WTC11 (cell line): ENCODE measurements around the gene C6orf136. TPM values are rescaled to one million over a fixed set of nuclear protein-coding genes. Genes with fewer than 3 reads are reported as not detected.

Source experiments
- ATF6 ChIP-seq: sonication (generic); formaldehyde crosslinking; IDR thresholded peaks from 2 replicates; pipeline ENCODE4 v1.8.1; 2023; ENCODE audit warnings: mild to moderate bottlenecking, missing genetic modification reagents
- ERG ChIP-seq: fragments of 250-450 bp; sonication (Bioruptor Pico); IDR thresholded peaks from 2 replicates; pipeline ENCODE4 v1.8.0; 2021; ENCODE audit warnings: mild to moderate bottlenecking
- JUN ChIP-seq: sonication (generic); formaldehyde crosslinking; IDR thresholded peaks from 2 replicates; pipeline ENCODE4 v1.8.0; 2023; ENCODE audit warnings: mild to moderate bottlenecking, missing genetic modification reagents
- MAX ChIP-seq: sonication (generic); formaldehyde crosslinking; IDR thresholded peaks from 2 replicates; pipeline ENCODE4 v1.8.0; 2022; ENCODE audit warnings: mild to moderate bottlenecking, missing genetic modification reagents
- MLX ChIP-seq: sonication (generic); formaldehyde crosslinking; IDR thresholded peaks from 2 replicates; pipeline ENCODE4 v1.8.1; 2023; ENCODE audit warnings: mild to moderate bottlenecking, missing genetic modification reagents, moderate library complexity
- MYBL2 ChIP-seq: sonication (generic); formaldehyde crosslinking; IDR thresholded peaks from 2 replicates; pipeline ENCODE4 v1.8.1; 2023; ENCODE audit warnings: mild to moderate bottlenecking, moderate library complexity, missing genetic modification reagents
- NR1H2 ChIP-seq: sonication (generic); formaldehyde crosslinking; IDR thresholded peaks from 2 replicates; pipeline ENCODE4 v1.9.0; 2021; ENCODE audit warnings: mild to moderate bottlenecking, moderate library complexity, missing genetic modification reagents
- PREB ChIP-seq: sonication (generic); formaldehyde crosslinking; IDR thresholded peaks from 2 replicates; pipeline ENCODE4 v1.8.1; 2022; ENCODE audit warnings: mild to moderate bottlenecking, missing genetic modification reagents, moderate library complexity, borderline replicate concordance
- RELA ChIP-seq: sonication (generic); formaldehyde crosslinking; IDR thresholded peaks from 2 replicates; pipeline ENCODE4 v1.8.1; 2022; ENCODE audit warnings: missing genetic modification reagents, mild to moderate bottlenecking, borderline replicate concordance
- RORB ChIP-seq: fragments of 250-450 bp; sonication (Bioruptor Pico); IDR thresholded peaks from 2 replicates; pipeline ENCODE4 v1.9.0; 2021; ENCODE audit warnings: mild to moderate bottlenecking
- SOX15 ChIP-seq: fragments of 250-450 bp; sonication (Bioruptor Pico); IDR thresholded peaks from 2 replicates; pipeline ENCODE4 v1.9.0; 2021; ENCODE audit warnings: mild to moderate bottlenecking
- SP1 ChIP-seq: sonication (generic); formaldehyde crosslinking; conservative IDR thresholded peaks from 2 replicates; pipeline ENCODE4 v1.8.1; 2022; ENCODE audit warnings: missing genetic modification reagents
- TP53 ChIP-seq: sonication (generic); formaldehyde crosslinking; IDR thresholded peaks from 2 replicates; pipeline ENCODE4 v1.8.1; 2023; ENCODE audit warnings: mild to moderate bottlenecking, missing genetic modification reagents
- USF1 ChIP-seq: sonication (generic); formaldehyde crosslinking; IDR thresholded peaks from 2 replicates; pipeline ENCODE4 v1.8.0; 2022; ENCODE audit warnings: mild to moderate bottlenecking, missing genetic modification reagents
- USF2 ChIP-seq: sonication (generic); formaldehyde crosslinking; IDR thresholded peaks from 2 replicates; pipeline ENCODE4 v1.8.1; 2023; ENCODE audit warnings: mild to moderate bottlenecking, missing genetic modification reagents, moderate library complexity
- ZBTB21 ChIP-seq: sonication (generic); formaldehyde crosslinking; IDR thresholded peaks from 2 replicates; pipeline ENCODE4 v1.8.1; 2023; ENCODE audit warnings: mild to moderate bottlenecking, missing genetic modification reagents, borderline replicate concordance
- ZBTB43 ChIP-seq: sonication (generic); formaldehyde crosslinking; IDR thresholded peaks from 2 replicates; pipeline ENCODE4 v1.8.1; 2023; ENCODE audit warnings: mild to moderate bottlenecking, missing genetic modification reagents
- ZMAT4 ChIP-seq: fragments of 250-450 bp; sonication (Bioruptor Pico); IDR thresholded peaks from 2 replicates; pipeline ENCODE4 v1.9.0; 2021; ENCODE audit warnings: mild to moderate bottlenecking
- ZNF121 ChIP-seq: sonication (generic); formaldehyde crosslinking; IDR thresholded peaks from 2 replicates; pipeline ENCODE4 v1.8.0; 2023; ENCODE audit warnings: missing genetic modification reagents
- ZNF317 ChIP-seq: sonication (generic); formaldehyde crosslinking; IDR thresholded peaks from 2 replicates; pipeline ENCODE4 v1.8.1; 2023; ENCODE audit warnings: low read depth, mild to moderate bottlenecking, moderate library complexity, missing genetic modification reagents, borderline replicate concordance
- ZNF423 ChIP-seq: fragments of 250-450 bp; sonication (Bioruptor Pico); IDR thresholded peaks from 2 replicates; pipeline ENCODE4 v2.1.2; 2022; ENCODE audit warnings: mild to moderate bottlenecking, moderate library complexity
- ZNF425 ChIP-seq: fragments of 250-450 bp; sonication (Bioruptor Pico); conservative IDR thresholded peaks from 2 replicates; pipeline ENCODE4 v1.9.0; 2021; ENCODE audit warnings: mild to moderate bottlenecking
- ZSCAN18 ChIP-seq: fragments of 250-450 bp; sonication (Bioruptor Pico); IDR thresholded peaks from 2 replicates; pipeline ENCODE4 v2.1.2; 2022; ENCODE audit warnings: mild to moderate bottlenecking, moderate library complexity
- total RNA-seq: library from RNA; stranded (reverse); gene quantifications from 3 replicates; pipeline ENCODE4 v1.2.3, GENCODE V29; 2021

Gene C6orf136
- total RNA-seq, 1 experiment from 2014 or later, result 26.5 TPM

GRCh38 chr6:30615958-30616810 lies 30.7 kb upstream of the C6orf136 start (continued):
- TF ChIP-seq ZNF425, result peak; percentile 10; the same call in 1 of the 2 replicates
- no peak for TF ChIP-seq USF2 (CRISPR knock-in tag)
- TF ChIP-seq TP53 (CRISPR knock-in tag), result no peak
- no peak; the same call in none of the 2 replicates for TF ChIP-seq ZMAT4 (CRISPR knock-in tag)
- no peak for TF ChIP-seq NR1H2
- no peak for TF ChIP-seq JUN
- no peak for TF ChIP-seq SOX15 (CRISPR knock-in tag)
- TF ChIP-seq RELA, result no peak
- no peak for TF ChIP-seq PREB (CRISPR knock-in tag)
- no peak for TF ChIP-seq ZSCAN18 (CRISPR knock-in tag)
- TF ChIP-seq ZBTB43 (CRISPR knock-in tag), result no peak
- no peak for TF ChIP-seq MYBL2 (CRISPR knock-in tag)
- no peak for TF ChIP-seq SP1 (CRISPR knock-in tag)
- TF ChIP-seq ZBTB21 (CRISPR knock-in tag), result no peak
- TF ChIP-seq USF1 (CRISPR knock-in tag), result no peak
- TF ChIP-seq ZNF317 (CRISPR knock-in tag), result no peak
- 0 out of 2 replicates have a peak, but pooled peaks have one; percentile 86 for TF ChIP-seq RORB (CRISPR knock-in tag)
- TF ChIP-seq MLX (CRISPR knock-in tag), result 0 out of 2 replicates have a peak, but pooled peaks have one; percentile 42
- TF ChIP-seq ZNF423 (CRISPR knock-in tag), result no peak
- TF ChIP-seq ATF6 (CRISPR knock-in tag), result no peak
- TF ChIP-seq ERG (CRISPR knock-in tag), result no peak; the same call in 1 of the 2 replicates
- no peak for TF ChIP-seq ZNF121 (CRISPR knock-in tag)
- TF ChIP-seq MAX (CRISPR knock-in tag), result no peak
